ENCODE measurements around the gene CRAMP1. TPM values are rescaled to one million over a fixed set of nuclear protein-coding genes. Genes with fewer than 3 reads are reported as not detected.

Gene CRAMP1
- total and polyA plus RNA-seq, 2 of the 8 experiments (the other 6 are each of a cell fraction or from before 2014, with no cell fraction given) = 19.2 to 23.2 TPM

GRCh38 chr16:1705688-1706385 lies 93.7 kb downstream of the CRAMP1 start, which contains the start of gene MAPK8IP3 (continued):
- no peak for TF ChIP-seq GTF2F1 (IDR thresholded peaks at IDR 0.05; ENCODE audit: borderline replicate concordance, low read depth, low read length)
- TF ChIP-seq BRCA1 (IDR thresholded peaks at IDR 0.05; ENCODE audit: low read depth, low read length) = no peak
- TF ChIP-seq, protein P1, sequence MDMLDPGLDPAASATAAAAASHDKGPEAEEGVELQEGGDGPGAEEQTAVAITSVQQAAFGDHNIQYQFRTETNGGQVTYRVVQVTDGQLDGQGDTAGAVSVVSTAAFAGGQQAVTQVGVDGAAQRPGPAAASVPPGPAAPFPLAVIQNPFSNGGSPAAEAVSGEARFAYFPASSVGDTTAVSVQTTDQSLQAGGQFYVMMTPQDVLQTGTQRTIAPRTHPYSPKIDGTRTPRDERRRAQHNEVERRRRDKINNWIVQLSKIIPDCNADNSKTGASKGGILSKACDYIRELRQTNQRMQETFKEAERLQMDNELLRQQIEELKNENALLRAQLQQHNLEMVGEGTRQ (IDR thresholded peaks at IDR 0.05; ENCODE audit: low read length) = 0 out of 2 replicates have a peak, but pooled peaks have one; percentile 4
- peak; percentile 79 for TF ChIP-seq JUND (IDR thresholded peaks at IDR 0.05; ENCODE audit: low read length)
- TF ChIP-seq RXRA (IDR thresholded peaks at IDR 0.05; ENCODE audit: insufficient read depth, low read depth, low read length) = no peak
- peak in 1 of 2 experiments; percentile 97; a peak in 2 of 3 replicates for TF ChIP-seq POLR2A (IDR thresholded peaks at IDR 0.05; ENCODE audit: control extremely low read depth in 1 of 2, low read depth in 2 of 2, low read length in 2 of 2)
- peak; percentile 75; the same call in 1 of the 2 replicates for TF ChIP-seq SP1 (IDR thresholded peaks at IDR 0.05; ENCODE audit: low read depth, low read length)
- TF ChIP-seq EGR1 (IDR thresholded peaks at IDR 0.05; ENCODE audit: borderline replicate concordance, low read depth, low read length) = 0 out of 2 replicates have a peak, but pooled peaks have one; percentile 35
- TF ChIP-seq RBBP5 (IDR thresholded peaks at IDR 0.05; ENCODE audit: borderline replicate concordance, low read depth, low read length) = no peak
- TF ChIP-seq HDAC2 (IDR thresholded peaks at IDR 0.05; ENCODE audit: borderline replicate concordance in 1 of 2, low read depth in 2 of 2, low read length in 2 of 2) = peak in 1 of 2 experiments; percentile 37; a peak in 1 of 4 replicates
- TF ChIP-seq CBX8 (IDR thresholded peaks at IDR 0.05; ENCODE audit: borderline replicate concordance, low read depth, low read length) = no peak
- TF ChIP-seq EP300 (IDR thresholded peaks at IDR 0.05; ENCODE audit: borderline replicate concordance in 1 of 2, low read depth in 2 of 2, low read length in 2 of 2) = peak in 1 of 2 experiments; percentile 84; a peak in 2 of 3 replicates
- peak; percentile 90 for TF ChIP-seq POLR2AphosphoS5 (IDR thresholded peaks at IDR 0.05; ENCODE audit: low read depth, low read length)
- TF ChIP-seq SP4 (IDR thresholded peaks at IDR 0.05; ENCODE audit: low read length) = peak; percentile 82; the same call in 1 of the 2 replicates
- no peak; the same call in 1 of the 2 replicates for TF ChIP-seq KDM5A (IDR thresholded peaks at IDR 0.05; ENCODE audit: low read length)
- no peak for TF ChIP-seq TEAD4 (IDR thresholded peaks at IDR 0.05; ENCODE audit: low read depth, low read length)
- peak; percentile 64 for TF ChIP-seq SAP30 (IDR thresholded peaks at IDR 0.05; ENCODE audit: insufficient read depth, insufficient replicate concordance, low read length)
- peak; percentile 74 for TF ChIP-seq TAF7 (optimal IDR thresholded peaks at IDR 0.05; ENCODE audit: borderline replicate concordance, low read depth, low read length)
- peak; percentile 83 for TF ChIP-seq TAF1 (IDR thresholded peaks at IDR 0.05; ENCODE audit: low read depth, low read length)
- TF ChIP-seq CREB1 (IDR thresholded peaks at IDR 0.05) = peak; percentile 96
- TF ChIP-seq TBP (IDR thresholded peaks at IDR 0.05; ENCODE audit: low read depth, low read length) = peak; percentile 53; the same call in 1 of the 2 replicates
- peak; percentile 98 for TF ChIP-seq GABPA (IDR thresholded peaks at IDR 0.05; ENCODE audit: borderline replicate concordance, insufficient read depth, low read length)
- TF ChIP-seq CEBPB (IDR thresholded peaks at IDR 0.05; ENCODE audit: low read depth, low read length) = no peak
- TF ChIP-seq CTBP2 (IDR thresholded peaks at IDR 0.05; ENCODE audit: borderline replicate concordance, insufficient read depth, insufficient read length, low read length) = no peak
